IMR-90 (cell line): ENCODE measurements around the gene ENO4. TPM values are rescaled to one million over a fixed set of nuclear protein-coding genes. Genes with fewer than 3 reads are reported as not detected.

Source experiments
- ATAC-seq: fragments of 200-7000 bp; cut with Tn5 transposase; 2 replicates; pipeline ENCODE4 v1.9.1; 2020; ENCODE audit warnings: low read depth, mild to moderate bottlenecking, moderate library complexity
- BruUV-seq: library from RNA; stranded (reverse); fragments of 400-500 nt; replicated peaks from 2 replicates; lab custom pipeline; 2021; lab: Mats Ljungman, UMichigan
- CTCF ChIA-PET: fragments of 300-600 bp; formaldehyde crosslinking; extraction: SDS; loops from one replicate; lab custom pipeline; 2021; ENCODE audit warnings: antibody characterized with exemption; lab: Yijun Ruan, JAX
- POLR2A ChIA-PET: fragments of 300-600 bp; sonication (Branson Sonifier 250); formaldehyde crosslinking; loops from one replicate; lab custom pipeline; 2022; ENCODE audit warnings: antibody characterized with exemption; ENCODE audit not compliant: unreplicated experiment; lab: Charles Lee
- DNase-seq: peaks from one replicate; pipeline ENCODE4 v3.0.0; 2013
- H2AFZ ChIP-seq: replicated peaks from 2 replicates; pipeline ENCODE3; 2013; ENCODE audit warnings: low read length, mild to moderate bottlenecking; ENCODE audit not compliant: poor library complexity
- H2AK5ac ChIP-seq: 2 replicates; pipeline ENCODE4 v1.6.1; 2013; ENCODE audit warnings: low read depth, low read length, inconsistent platforms
- H2AK9ac ChIP-seq: replicated peaks from 2 replicates; pipeline ENCODE3; 2013; ENCODE audit warnings: mild to moderate bottlenecking, low read depth, low read length, moderate library complexity; ENCODE audit not compliant: poor library complexity
- H2BK120ac ChIP-seq: 2 replicates; pipeline ENCODE4 v1.6.1; 2013; ENCODE audit warnings: low read depth, low read length, inconsistent platforms
- H2BK15ac ChIP-seq: 3 replicates; pipeline ENCODE4 v1.6.1; 2013; ENCODE audit warnings: low read depth, low read length, inconsistent platforms
- H2BK20ac ChIP-seq: 2 replicates; pipeline ENCODE4 v1.6.1; 2013; ENCODE audit warnings: low read depth, mild to moderate bottlenecking, inconsistent platforms, low read length, moderate library complexity
- H2BK5ac ChIP-seq: 2 replicates; pipeline ENCODE4 v1.6.1; 2013; ENCODE audit warnings: mild to moderate bottlenecking, low read depth, low read length, inconsistent platforms; ENCODE audit not compliant: poor library complexity, severe bottlenecking
- H3K14ac ChIP-seq: replicated peaks from 2 replicates; pipeline ENCODE4 v1.6.1; 2013; ENCODE audit warnings: low read depth, low read length, inconsistent platforms
- H3K18ac ChIP-seq: 2 replicates; pipeline ENCODE4 v1.6.1; 2013; ENCODE audit warnings: low read depth, low read length, control low read depth
- H3K23ac ChIP-seq: 2 replicates; pipeline ENCODE4 v1.6.1; 2013; ENCODE audit warnings: low read depth, low read length, inconsistent platforms
- H3K27ac ChIP-seq: 2 replicates; pipeline ENCODE4 v1.5.1; 2013; ENCODE audit warnings: mild to moderate bottlenecking, control low read depth, low read length; ENCODE audit not compliant: insufficient read depth
- H3K27me3 ChIP-seq: 2 replicates; pipeline ENCODE4 v1.6.1; 2013; ENCODE audit warnings: low read length; ENCODE audit not compliant: control insufficient read depth, insufficient read depth
- H3K36me3 ChIP-seq: 2 replicates; pipeline ENCODE4 v1.6.1; 2013; ENCODE audit warnings: low read length, mixed read lengths; ENCODE audit not compliant: control insufficient read depth, insufficient read depth
- H3K4ac ChIP-seq: 2 replicates; pipeline ENCODE4 v1.6.1; 2013; ENCODE audit warnings: low read depth, low read length, inconsistent platforms
- H3K4me1 ChIP-seq: 2 replicates; pipeline ENCODE4 v1.6.1; 2013; ENCODE audit warnings: low read length, mixed read lengths; ENCODE audit not compliant: control insufficient read depth, insufficient read depth
- H3K4me2 ChIP-seq: 2 replicates; pipeline ENCODE4 v1.6.1; 2013; ENCODE audit warnings: low read depth, mild to moderate bottlenecking, control low read depth, low read length, moderate library complexity
- H3K4me3 ChIP-seq: 2 replicates; pipeline ENCODE4 v1.5.1; 2013; ENCODE audit warnings: low read depth, mild to moderate bottlenecking, control low read depth, low read length, moderate library complexity; ENCODE audit not compliant: insufficient read depth
- H3K56ac ChIP-seq: 2 replicates; pipeline ENCODE4 v1.6.1; 2013; ENCODE audit warnings: low read length, inconsistent platforms; ENCODE audit not compliant: insufficient read depth; ENCODE audit errors: extremely low read depth
- H3K79me1 ChIP-seq, 2 experiments: 2 replicates each; pipeline ENCODE4 v1.6.1; 2013; ENCODE audit warnings: low read length in 2 of 2, inconsistent platforms in 1 of 2, low read depth in 1 of 2
- H3K9ac ChIP-seq: 2 replicates; pipeline ENCODE4 v1.6.1; 2013; ENCODE audit warnings: low read depth, low read length, control low read depth
- H3K9me1 ChIP-seq: 2 replicates; pipeline ENCODE4 v1.6.1; 2013; ENCODE audit warnings: low read length, inconsistent platforms; ENCODE audit not compliant: insufficient read depth
- H3K9me3 ChIP-seq: 2 replicates; pipeline ENCODE4 v1.6.1; 2013; ENCODE audit warnings: low read length; ENCODE audit not compliant: control insufficient read depth, insufficient read depth
- H4K20me1 ChIP-seq: 2 replicates; pipeline ENCODE4 v1.6.1; 2013; ENCODE audit warnings: low read length, inconsistent platforms; ENCODE audit not compliant: insufficient read depth
- H4K5ac ChIP-seq: 2 replicates; pipeline ENCODE4 v1.6.1; 2013; ENCODE audit warnings: mild to moderate bottlenecking, low read depth, low read length, control low read depth
- H4K8ac ChIP-seq, 2 experiments: 2 replicates each; pipeline ENCODE4 v1.6.1; 2013; ENCODE audit warnings: low read depth in 2 of 2, low read length in 2 of 2, control low read depth in 1 of 2, inconsistent platforms in 1 of 2
- H4K91ac ChIP-seq: 2 replicates; pipeline ENCODE4 v1.6.1; 2013; ENCODE audit warnings: low read depth, low read length, inconsistent platforms; ENCODE audit not compliant: insufficient read depth
- CEBPB ChIP-seq: IDR thresholded peaks from 2 replicates; pipeline ENCODE4 v1.6.1; 2012; ENCODE audit warnings: low read depth, low read length, improper control_type of control experiment
- CHD1 ChIP-seq: IDR thresholded peaks from 2 replicates; pipeline ENCODE4 v1.6.1; 2012; ENCODE audit warnings: low read depth, low read length, improper control_type of control experiment
- ELK1 ChIP-seq: fragments of 150-350 bp; IDR thresholded peaks from 2 replicates; pipeline ENCODE4 v1.6.1; 2016; ENCODE audit warnings: low read depth, mild to moderate bottlenecking, low read length, moderate library complexity, borderline replicate concordance
- FOS ChIP-seq: fragments of 150-350 bp; IDR thresholded peaks from 2 replicates; pipeline ENCODE4 v1.6.1; 2016; ENCODE audit warnings: low read depth, low read length
- MAZ ChIP-seq: IDR thresholded peaks from 2 replicates; pipeline ENCODE4 v1.6.1; 2012; ENCODE audit warnings: low read depth, mild to moderate bottlenecking, low read length, improper control_type of control experiment, moderate library complexity, borderline replicate concordance
- MXI1 ChIP-seq: IDR thresholded peaks from 2 replicates; pipeline ENCODE4 v1.6.1; 2012; ENCODE audit warnings: low read depth, mild to moderate bottlenecking, low read length, moderate library complexity, borderline replicate concordance
- NFE2L2 ChIP-seq: fragments of 150-350 bp; IDR thresholded peaks from 2 replicates; pipeline ENCODE4 v1.6.1; 2016; ENCODE audit warnings: low read depth, mild to moderate bottlenecking, low read length
- POLR2A ChIP-seq: IDR thresholded peaks from 2 replicates; pipeline ENCODE4 v1.6.1; 2012; ENCODE audit warnings: mild to moderate bottlenecking, low read depth, low read length
- RAD21 ChIP-seq: IDR thresholded peaks from 2 replicates; pipeline ENCODE4 v1.6.1; 2012; ENCODE audit warnings: low read length, improper control_type of control experiment
- RCOR1 ChIP-seq: IDR thresholded peaks from 2 replicates; pipeline ENCODE4 v1.6.1; 2012; ENCODE audit warnings: mild to moderate bottlenecking, low read length, improper control_type of control experiment; ENCODE audit not compliant: insufficient replicate concordance
- RFX5 ChIP-seq: IDR thresholded peaks from 2 replicates; pipeline ENCODE4 v1.8.0; 2012; ENCODE audit warnings: low read depth, mild to moderate bottlenecking, low read length, moderate library complexity
- WGBS, 2 experiments: methylation state at CpG; one replicate each; pipeline versions ENCODE4 v1.1.5 to v1.1.7; 2013; ENCODE audit warnings: missing lambda C conversion rate in 2 of 2; ENCODE audit not compliant: insufficient read length in 1 of 2; ENCODE audit errors: extremely low coverage in 2 of 2; 5-methylcytosine and 5-hydroxymethylcytosine counted together
- dilution Hi-C: fragments of 300-500 bp; cut with HindIII; formaldehyde crosslinking; loops from one replicate; pipeline ENCODE4 v1.14.3; 2018; ENCODE audit warnings: low sequenced_read_pairs; ENCODE audit not compliant: unreplicated experiment
- in situ Hi-C: fragments of 300-500 bp; cut with MboI; formaldehyde crosslinking; loops from 3 replicates; pipeline ENCODE4 v1.14.3; 2019; ENCODE audit warnings: low sequenced_read_pairs, inconsistent platforms, mixed read lengths
- intact Hi-C: fragments of 100-400 bp; cut with micrococcal nuclease; formaldehyde crosslinking; loops from 2 replicates; pipeline ENCODE4 v1.10.0; 2022
- polyA plus RNA-seq, 3 experiments: library from polyadenylated mRNA; depleted of rRNA; stranded (reverse); fragments of >200 nt; gene quantifications; 2 replicates each; pipeline ENCODE4 v1.2.3, GENCODE V29; 2012; ENCODE audit warnings: low replicate concordance in 1 of 3
- total RNA-seq: library from RNA; depleted of rRNA; stranded (reverse); fragments of >200 nt; gene quantifications from 2 replicates; pipeline ENCODE4 v1.2.3, GENCODE V29; 2012
- TF ChIP-seq, protein P1 (sequence below): conservative IDR thresholded peaks from 2 replicates; pipeline ENCODE4 v1.5.1; 2012; ENCODE audit warnings: mild to moderate bottlenecking, low read depth, low read length, improper control_type of control experiment
- TF ChIP-seq, protein P2 (sequence below): fragments of 150-350 bp; IDR thresholded peaks from 2 replicates; pipeline ENCODE4 v1.6.1; 2017; ENCODE audit warnings: mild to moderate bottlenecking, antibody characterized with exemption, low read length, low read depth

Gene ENO4
- total and polyA plus RNA-seq, 2 of the 4 experiments (the other 2 are of a cell fraction) = under 0.01 to 0.05 TPM

- H3K27ac ChIP-seq = no peak overlapping the region
- no peaks in the 10 kb centered on the region for H3K36me3 ChIP-seq
- no peak overlapping the region for H2BK5ac ChIP-seq
- ATAC-seq (no peak), DNase-seq (no peak)
- no peak overlapping the region for H4K5ac ChIP-seq
- H2AK5ac ChIP-seq = no peak overlapping the region
- H3K9me1 ChIP-seq = no peaks in the 10 kb centered on the region
- no peak overlapping the region for H2AK9ac ChIP-seq
- no peak overlapping the region for H3K9ac ChIP-seq
- H4K91ac ChIP-seq = no peak overlapping the region
- no peak overlapping the region for H3K23ac ChIP-seq
- H3K56ac ChIP-seq = no peak overlapping the region
- H2BK120ac ChIP-seq = no peak overlapping the region
- in situ Hi-C loops = no loop called here
- no TSS peak for BruUV-seq
- no peaks in the 10 kb centered on the region for H3K9me3 ChIP-seq
- dilution Hi-C loops = no loop called here
- H4K20me1 ChIP-seq = no peaks in the 10 kb centered on the region
- no peak overlapping the region for H3K4me2 ChIP-seq
- H3K27me3 ChIP-seq = peaks cover 9% of the 10 kb centered on the region
- H2BK15ac ChIP-seq = no peak overlapping the region
- intact Hi-C loops = no loop called here
- TF ChIP-seq, protein P1, sequence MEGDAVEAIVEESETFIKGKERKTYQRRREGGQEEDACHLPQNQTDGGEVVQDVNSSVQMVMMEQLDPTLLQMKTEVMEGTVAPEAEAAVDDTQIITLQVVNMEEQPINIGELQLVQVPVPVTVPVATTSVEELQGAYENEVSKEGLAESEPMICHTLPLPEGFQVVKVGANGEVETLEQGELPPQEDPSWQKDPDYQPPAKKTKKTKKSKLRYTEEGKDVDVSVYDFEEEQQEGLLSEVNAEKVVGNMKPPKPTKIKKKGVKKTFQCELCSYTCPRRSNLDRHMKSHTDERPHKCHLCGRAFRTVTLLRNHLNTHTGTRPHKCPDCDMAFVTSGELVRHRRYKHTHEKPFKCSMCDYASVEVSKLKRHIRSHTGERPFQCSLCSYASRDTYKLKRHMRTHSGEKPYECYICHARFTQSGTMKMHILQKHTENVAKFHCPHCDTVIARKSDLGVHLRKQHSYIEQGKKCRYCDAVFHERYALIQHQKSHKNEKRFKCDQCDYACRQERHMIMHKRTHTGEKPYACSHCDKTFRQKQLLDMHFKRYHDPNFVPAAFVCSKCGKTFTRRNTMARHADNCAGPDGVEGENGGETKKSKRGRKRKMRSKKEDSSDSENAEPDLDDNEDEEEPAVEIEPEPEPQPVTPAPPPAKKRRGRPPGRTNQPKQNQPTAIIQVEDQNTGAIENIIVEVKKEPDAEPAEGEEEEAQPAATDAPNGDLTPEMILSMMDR = no peak
- TF ChIP-seq MXI1 (no peak), POLR2A (no peak), RAD21 (no peak), FOS (no peak), RFX5 (no peak), ELK1 (no peak), NFE2L2 (no peak), MAZ (no peak), CHD1 (no peak), CEBPB (no peak), RCOR1 (no peak)
- TF ChIP-seq, protein P2, sequence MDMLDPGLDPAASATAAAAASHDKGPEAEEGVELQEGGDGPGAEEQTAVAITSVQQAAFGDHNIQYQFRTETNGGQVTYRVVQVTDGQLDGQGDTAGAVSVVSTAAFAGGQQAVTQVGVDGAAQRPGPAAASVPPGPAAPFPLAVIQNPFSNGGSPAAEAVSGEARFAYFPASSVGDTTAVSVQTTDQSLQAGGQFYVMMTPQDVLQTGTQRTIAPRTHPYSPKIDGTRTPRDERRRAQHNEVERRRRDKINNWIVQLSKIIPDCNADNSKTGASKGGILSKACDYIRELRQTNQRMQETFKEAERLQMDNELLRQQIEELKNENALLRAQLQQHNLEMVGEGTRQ = no peak
- H3K14ac ChIP-seq = no peak overlapping the region
- no peak overlapping the region for H3K18ac ChIP-seq
- no peak overlapping the region for H2AFZ ChIP-seq
- CTCF ChIA-PET = no interaction called here
- no peak overlapping the region for H3K4me3 ChIP-seq
- H4K8ac ChIP-seq = no peak overlapping the region
- H3K4ac ChIP-seq = no peak overlapping the region
- H2BK20ac ChIP-seq = no peak overlapping the region
- H3K4me1 ChIP-seq = no peaks in the 10 kb centered on the region
- POLR2A ChIA-PET = no interaction called here
- WGBS, 2 experiments = no CpG with 5 or more reads among the region's 8 CpGs
- H3K79me1 ChIP-seq = no peaks in the 10 kb centered on the region
These were observed 31.4 kb upstream of the ENO4 start for GRCh38 chr10:116817780-116818343.
